ENCODE data around the gene PRR23B. TPM values are rescaled to one million over a fixed set of nuclear protein-coding genes. Genes with fewer than 3 reads are reported as not detected.

PRR23B gene
- total and polyA plus RNA-seq, 2 donors from 2014 or later = not detected

DNA sequence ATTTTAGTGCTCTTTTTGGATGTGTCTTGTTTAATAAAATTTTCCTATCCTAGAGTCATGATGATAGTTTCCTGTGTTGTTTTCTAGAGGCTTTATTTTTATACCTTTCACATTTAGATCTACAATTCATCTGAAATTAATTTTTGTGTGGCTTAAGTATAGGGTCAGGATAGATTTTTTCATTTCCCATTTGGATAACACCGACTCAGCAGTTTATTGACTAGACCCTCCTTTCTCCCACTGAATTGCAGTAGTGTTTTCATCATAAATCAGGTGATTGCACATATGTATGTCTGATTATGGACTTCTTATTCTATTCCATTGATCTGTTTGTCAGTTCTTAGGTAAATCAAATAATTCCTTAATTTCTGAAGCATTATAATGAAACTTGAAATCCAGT is 25.0 kb downstream of the PRR23B start:
- H3K4me1 ChIP-seq (ENCODE audit: control insufficient read depth in 2 of 3, insufficient read depth in 2 of 3, low read depth in 1 of 3, low read length in 3 of 3) = no peaks in the 10 kb centered on the region
- FAIRE-seq (no peak), DNase-seq (no peak)
- no peaks in the 10 kb centered on the region for H3K36me3 ChIP-seq (ENCODE audit: control insufficient read depth in 2 of 3, insufficient read depth in 3 of 3, low read length in 3 of 3)
- no peak overlapping the region for H3K4me3 ChIP-seq (ENCODE audit: low read length in 3 of 3)
- H3K9ac ChIP-seq (ENCODE audit: low read length in 3 of 3) = no peak overlapping the region
- no peaks in the 10 kb centered on the region for H3K27me3 ChIP-seq (ENCODE audit: control insufficient read depth, insufficient read depth, low read length)
- intact Hi-C loops (cut with DNase I) = no loop called here
- TF ChIP-seq, protein P1, sequence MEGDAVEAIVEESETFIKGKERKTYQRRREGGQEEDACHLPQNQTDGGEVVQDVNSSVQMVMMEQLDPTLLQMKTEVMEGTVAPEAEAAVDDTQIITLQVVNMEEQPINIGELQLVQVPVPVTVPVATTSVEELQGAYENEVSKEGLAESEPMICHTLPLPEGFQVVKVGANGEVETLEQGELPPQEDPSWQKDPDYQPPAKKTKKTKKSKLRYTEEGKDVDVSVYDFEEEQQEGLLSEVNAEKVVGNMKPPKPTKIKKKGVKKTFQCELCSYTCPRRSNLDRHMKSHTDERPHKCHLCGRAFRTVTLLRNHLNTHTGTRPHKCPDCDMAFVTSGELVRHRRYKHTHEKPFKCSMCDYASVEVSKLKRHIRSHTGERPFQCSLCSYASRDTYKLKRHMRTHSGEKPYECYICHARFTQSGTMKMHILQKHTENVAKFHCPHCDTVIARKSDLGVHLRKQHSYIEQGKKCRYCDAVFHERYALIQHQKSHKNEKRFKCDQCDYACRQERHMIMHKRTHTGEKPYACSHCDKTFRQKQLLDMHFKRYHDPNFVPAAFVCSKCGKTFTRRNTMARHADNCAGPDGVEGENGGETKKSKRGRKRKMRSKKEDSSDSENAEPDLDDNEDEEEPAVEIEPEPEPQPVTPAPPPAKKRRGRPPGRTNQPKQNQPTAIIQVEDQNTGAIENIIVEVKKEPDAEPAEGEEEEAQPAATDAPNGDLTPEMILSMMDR (IDR thresholded peaks at IDR 0.05; ENCODE audit: borderline replicate concordance, extremely low read depth, insufficient read depth) = no peak
- H3K27ac ChIP-seq (ENCODE audit: low read depth in 2 of 2, low read length in 2 of 2) = no peak overlapping the region
- peaks cover 0 to 3% (median 0%) of the 10 kb centered on the region in 3 donors for H3K9me3 ChIP-seq (ENCODE audit: control insufficient read depth in 2 of 3, insufficient read depth in 1 of 3, low read length in 3 of 3)

DNA sequence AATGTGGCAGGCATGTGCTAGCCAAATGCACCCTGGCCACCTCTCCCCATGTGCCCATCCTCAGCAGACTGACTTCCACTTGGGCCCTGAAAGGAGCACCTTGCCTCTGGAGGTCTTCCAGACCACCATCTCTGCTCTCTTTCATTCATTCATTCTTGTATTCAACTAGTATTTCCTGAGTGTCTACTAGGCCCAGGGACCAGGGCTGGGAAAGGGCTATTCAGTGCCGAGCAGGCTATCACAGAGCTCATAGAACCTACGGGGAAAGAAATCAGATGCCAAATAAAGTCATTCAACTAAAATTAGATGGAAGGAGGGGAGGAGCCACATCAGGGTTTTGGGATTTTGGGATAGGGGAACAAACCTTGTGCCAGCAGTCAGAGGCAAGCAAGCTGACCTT is 33.5 kb downstream of the PRR23B start:
- H3K4me3 ChIP-seq (ENCODE audit: low read length in 3 of 3) = no peak overlapping the region
- DNase-seq (no peak), FAIRE-seq (no peak)
- TF ChIP-seq, protein P1 (IDR thresholded peaks at IDR 0.05; ENCODE audit: borderline replicate concordance, extremely low read depth, insufficient read depth) = no peak
- no peaks in the 10 kb centered on the region for H3K9me3 ChIP-seq (ENCODE audit: control insufficient read depth in 2 of 3, insufficient read depth in 1 of 3, low read length in 3 of 3)
- H3K4me1 ChIP-seq (ENCODE audit: control insufficient read depth in 2 of 3, insufficient read depth in 2 of 3, low read depth in 1 of 3, low read length in 3 of 3) = no peaks in the 10 kb centered on the region
- H3K27ac ChIP-seq (ENCODE audit: low read depth in 2 of 2, low read length in 2 of 2) = no peak overlapping the region
- H3K36me3 ChIP-seq (ENCODE audit: control insufficient read depth in 2 of 3, insufficient read depth in 3 of 3, low read length in 3 of 3) = no peaks in the 10 kb centered on the region
- H3K27me3 ChIP-seq (ENCODE audit: control insufficient read depth, insufficient read depth, low read length) = no peaks in the 10 kb centered on the region
- intact Hi-C loops (cut with DNase I) = no loop called here
- no peak overlapping the region for H3K9ac ChIP-seq (ENCODE audit: low read length in 3 of 3)

DNA sequence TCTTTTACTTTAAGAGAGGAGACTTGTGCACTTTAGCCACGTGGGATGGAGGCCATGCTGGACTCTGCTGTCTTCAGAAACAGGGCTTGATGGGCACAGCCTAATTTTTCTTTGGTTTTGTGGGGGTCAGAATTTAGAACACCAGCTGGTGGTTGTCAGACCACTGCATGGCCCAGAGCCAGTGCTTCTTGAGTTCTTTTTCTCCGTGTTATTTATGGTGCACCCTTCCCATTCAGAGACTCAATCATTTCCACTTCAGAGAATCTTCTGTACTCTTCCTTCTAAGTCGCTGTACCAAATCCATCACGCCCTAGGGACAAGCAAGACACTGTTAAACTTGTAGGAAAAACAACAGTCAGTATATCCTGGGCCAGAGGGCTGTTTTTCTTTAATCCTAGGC is 34.8 kb downstream of the PRR23B start:
- Histone ChIP-seq H3K36me3 (ENCODE audit: control insufficient read depth in 2 of 3, insufficient read depth in 3 of 3, low read length in 3 of 3) (no peaks in the 10 kb centered on the region), H3K4me3 (ENCODE audit: low read length in 3 of 3) (no peak overlapping the region), H3K4me1 (ENCODE audit: control insufficient read depth in 2 of 3, insufficient read depth in 2 of 3, low read depth in 1 of 3, low read length in 3 of 3) (no peaks in the 10 kb centered on the region), H3K27ac (ENCODE audit: low read depth in 2 of 2, low read length in 2 of 2) (no peak overlapping the region), H3K27me3 (ENCODE audit: control insufficient read depth, insufficient read depth, low read length) (no peaks in the 10 kb centered on the region), H3K9me3 (ENCODE audit: control insufficient read depth in 2 of 3, insufficient read depth in 1 of 3, low read length in 3 of 3) (no peaks in the 10 kb centered on the region), H3K9ac (ENCODE audit: low read length in 3 of 3) (no peak overlapping the region)
- FAIRE-seq (no peak), DNase-seq (peak in 2 of 5 donors; percentile 53 to 63)
- TF ChIP-seq, protein P1 (IDR thresholded peaks at IDR 0.05; ENCODE audit: borderline replicate concordance, extremely low read depth, insufficient read depth) = no peak
- intact Hi-C loops (cut with DNase I) = no loop called here

DNA sequence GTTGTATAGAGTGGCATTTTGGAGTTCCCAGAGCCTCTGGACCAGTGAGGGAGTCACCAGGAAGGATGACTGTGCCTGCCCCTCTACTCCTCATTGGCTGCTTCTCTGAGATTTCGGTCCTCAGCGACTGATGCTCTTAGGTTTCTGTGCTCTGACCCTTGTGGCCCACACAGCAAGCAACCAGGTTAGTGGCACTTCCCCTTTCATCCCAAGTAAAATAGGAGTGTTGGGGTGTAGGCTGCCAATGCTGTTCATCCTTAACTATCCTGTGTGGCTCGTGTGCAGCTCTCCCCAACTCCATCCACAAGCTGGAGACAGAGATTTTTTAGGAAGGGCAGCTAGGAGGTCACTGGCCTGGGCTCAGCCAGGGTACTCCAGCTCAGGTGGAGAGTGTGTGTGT is 35.9 kb downstream of the PRR23B start:
- no peak for DNase-seq
- Histone ChIP-seq H3K4me1 (ENCODE audit: control insufficient read depth in 2 of 3, insufficient read depth in 2 of 3, low read depth in 1 of 3, low read length in 3 of 3) (no peaks in the 10 kb centered on the region), H3K9me3 (ENCODE audit: control insufficient read depth in 2 of 3, insufficient read depth in 1 of 3, low read length in 3 of 3) (no peaks in the 10 kb centered on the region), H3K4me3 (ENCODE audit: low read length in 3 of 3) (no peak overlapping the region), H3K36me3 (ENCODE audit: control insufficient read depth in 2 of 3, insufficient read depth in 3 of 3, low read length in 3 of 3) (no peaks in the 10 kb centered on the region), H3K27ac (ENCODE audit: low read depth in 2 of 2, low read length in 2 of 2) (no peak overlapping the region), H3K27me3 (ENCODE audit: control insufficient read depth, insufficient read depth, low read length) (no peaks in the 10 kb centered on the region), H3K9ac (ENCODE audit: low read length in 3 of 3) (no peak overlapping the region)
- FAIRE-seq = no peak
- TF ChIP-seq, protein P1 (IDR thresholded peaks at IDR 0.05; ENCODE audit: borderline replicate concordance, extremely low read depth, insufficient read depth) = no peak
- intact Hi-C loops (cut with DNase I) = no loop called here
